K562 (cell line): ENCODE results near the gene TMEM121. TPM values are rescaled to one million over a fixed set of nuclear protein-coding genes. Genes with fewer than 3 reads are reported as not detected.

Source experiments
- ATF1 ChIP-seq, 2 experiments: fragments of 450-650 bp in 1 of 2; IDR thresholded peaks; 2 replicates each; pipeline ENCODE4 v1.6.1; 2016; ENCODE audit warnings: missing compliant biosample characterization in 1 of 2, missing genetic modification characterization in 1 of 2
- BRCA1 ChIP-seq, 2 experiments: fragments of 450-650 bp in 1 of 2; sonication (generic) in 1 of 2; formaldehyde crosslinking in 1 of 2; IDR thresholded peaks; 2 replicates each; pipeline versions ENCODE4 v1.5.0 to v1.6.1; 2017 to 2020; ENCODE audit warnings: mild to moderate bottlenecking in 1 of 2, missing genetic modification reagents in 1 of 2
- ELF4 ChIP-seq: fragments of 450-650 bp; formaldehyde crosslinking; IDR thresholded peaks from 2 replicates; pipeline ENCODE4 v1.4.0; 2022; ENCODE audit warnings: missing genetic modification characterization
- ESRRA ChIP-seq: fragments of 450-650 bp; IDR thresholded peaks from 2 replicates; pipeline ENCODE4 v1.6.1; 2014; ENCODE audit warnings: low read depth, mild to moderate bottlenecking, moderate library complexity, borderline replicate concordance
- EWSR1 ChIP-seq: fragments of 450-650 bp; IDR thresholded peaks from 2 replicates; pipeline ENCODE4 v1.6.1; 2018; ENCODE audit warnings: borderline replicate concordance, mild to moderate bottlenecking, low read depth, moderate library complexity; ENCODE audit not compliant: partially characterized antibody
- FOXA1 ChIP-seq: fragments of 450-650 bp; IDR thresholded peaks from 2 replicates; pipeline ENCODE4 v1.6.1; 2016; ENCODE audit warnings: mild to moderate bottlenecking, borderline replicate concordance
- HMGN3 ChIP-seq: IDR thresholded peaks from 2 replicates; pipeline ENCODE4 v1.6.1; 2011; ENCODE audit warnings: borderline replicate concordance, low read depth, mild to moderate bottlenecking, mixed read lengths, low read length; ENCODE audit not compliant: insufficient read length; ENCODE audit errors: extremely low read depth
- LCOR ChIP-seq: sonication (generic); formaldehyde crosslinking; IDR thresholded peaks from 2 replicates; pipeline ENCODE4 v1.8.0; 2022; ENCODE audit warnings: mild to moderate bottlenecking, missing genetic modification reagents
- MECOM ChIP-seq: fragments of 250-450 bp; sonication (Bioruptor Pico); IDR thresholded peaks from 2 replicates; pipeline ENCODE4 v1.8.0; 2022; ENCODE audit warnings: inconsistent platforms
- NCOA4 ChIP-seq: fragments of 450-650 bp; IDR thresholded peaks from 2 replicates; pipeline ENCODE4 v1.6.1; 2018; ENCODE audit warnings: mild to moderate bottlenecking; ENCODE audit not compliant: partially characterized antibody
- NEUROD1 ChIP-seq: fragments of 150-350 bp; IDR thresholded peaks from 2 replicates; pipeline ENCODE4 v1.6.1; 2014; ENCODE audit warnings: borderline replicate concordance, low read length, low read depth; ENCODE audit not compliant: partially characterized antibody
- PCBP2 ChIP-seq: fragments of 200-400 bp; formaldehyde crosslinking; IDR thresholded peaks from 2 replicates; pipeline ENCODE4 v1.6.1; 2018; ENCODE audit warnings: low read length, low read depth, mild to moderate bottlenecking, moderate library complexity; ENCODE audit not compliant: poor library complexity, severe bottlenecking
- PRMT5 ChIP-seq: sonication (generic); formaldehyde crosslinking; IDR thresholded peaks from 2 replicates; pipeline ENCODE4 v1.5.0; 2020; ENCODE audit warnings: missing genetic modification reagents
- RBM17 ChIP-seq: fragments of 200-400 bp; formaldehyde crosslinking; IDR thresholded peaks from 2 replicates; pipeline ENCODE4 v1.6.1; 2017; ENCODE audit warnings: low read depth, mild to moderate bottlenecking, low read length, borderline replicate concordance
- SMAD1 ChIP-seq: fragments of 150-350 bp; IDR thresholded peaks from 2 replicates; pipeline ENCODE4 v1.6.1; 2014; ENCODE audit warnings: low read length, low read depth; ENCODE audit not compliant: partially characterized antibody
- SMAD4 ChIP-seq: fragments of 250-450 bp; sonication (Bioruptor Pico); conservative IDR thresholded peaks from 2 replicates; pipeline ENCODE4 v1.8.0; 2021; ENCODE audit warnings: inconsistent platforms, mild to moderate bottlenecking, moderate library complexity
- TSC22D4 ChIP-seq: fragments of 450-650 bp; IDR thresholded peaks from 2 replicates; pipeline ENCODE4 v1.6.1; 2016; ENCODE audit warnings: missing genetic modification characterization, missing biosample characterization, control low read depth
- ZNF134 ChIP-seq: fragments of 250-450 bp; sonication (Bioruptor Pico); conservative IDR thresholded peaks from 2 replicates; pipeline ENCODE4 v1.4.0; 2020
- ZNF224 ChIP-seq: sonication (generic); formaldehyde crosslinking; IDR thresholded peaks from 2 replicates; pipeline ENCODE4 v1.8.0; 2022; ENCODE audit warnings: mild to moderate bottlenecking, missing genetic modification reagents
- ZNF507 ChIP-seq: conservative IDR thresholded peaks from 2 replicates; pipeline ENCODE4 v1.6.1; 2017; ENCODE audit warnings: missing genetic modification characterization, missing compliant biosample characterization
- ZNF778 ChIP-seq: fragments of 450-650 bp; formaldehyde crosslinking; IDR thresholded peaks from 2 replicates; pipeline ENCODE4 v1.4.0; 2020; ENCODE audit warnings: mild to moderate bottlenecking, moderate library complexity
- polyA plus RNA-seq, 8 experiments: library from polyadenylated mRNA; depleted of rRNA in 4 of 8; stranded (reverse) in 5 of 8; unstranded in 3 of 8; fragments of >200 nt; fragmentation: Nextera tagmentation in 2 of 8; fragmentation: Illumina TruSeq in 1 of 8; extraction: Ambion mirVana in 2 of 8; extraction: Trizol in 1 of 8; gene quantifications; 2 replicates each; pipeline versions ENCODE4 v1.2.1 to v1.2.3, GENCODE V29; 2011 to 2014; ENCODE audit warnings: inconsistent platforms in 1 of 8, missing spikeins in 1 of 8
- total RNA-seq, 7 experiments: library from RNA; depleted of rRNA in 6 of 7; stranded (reverse); fragments of >200 nt in 6 of 7; fragmentation: Illumina TruSeq in 2 of 7; extraction: Trizol in 2 of 7; gene quantifications; 2 replicates each; pipeline versions ENCODE4 v1.2.1 to v1.2.3, GENCODE V29; 2011 to 2021; ENCODE audit warnings: low replicate concordance in 1 of 7
- TF ChIP-seq, protein P1 (sequence below): fragments of 450-650 bp; IDR thresholded peaks from 2 replicates; pipeline ENCODE4 v1.7.0; 2016; ENCODE audit warnings: borderline replicate concordance
- TF ChIP-seq, protein P2 (sequence below): sonication (generic); formaldehyde crosslinking; IDR thresholded peaks from 2 replicates; pipeline ENCODE4 v1.8.0; 2022; ENCODE audit warnings: mild to moderate bottlenecking, missing genetic modification reagents
- TF ChIP-seq, protein P3 (sequence below): IDR thresholded peaks from 2 replicates; pipeline ENCODE4 v1.6.1; 2016; ENCODE audit warnings: missing genetic modification characterization, missing compliant biosample characterization

TMEM121 gene
- total and polyA plus RNA-seq, 9 of the 15 experiments (the other 6 are each of a cell fraction or from before 2014, with no cell fraction given), result 0.31 to 0.36 TPM; not detected in 7

- TF ChIP-seq, protein P1, sequence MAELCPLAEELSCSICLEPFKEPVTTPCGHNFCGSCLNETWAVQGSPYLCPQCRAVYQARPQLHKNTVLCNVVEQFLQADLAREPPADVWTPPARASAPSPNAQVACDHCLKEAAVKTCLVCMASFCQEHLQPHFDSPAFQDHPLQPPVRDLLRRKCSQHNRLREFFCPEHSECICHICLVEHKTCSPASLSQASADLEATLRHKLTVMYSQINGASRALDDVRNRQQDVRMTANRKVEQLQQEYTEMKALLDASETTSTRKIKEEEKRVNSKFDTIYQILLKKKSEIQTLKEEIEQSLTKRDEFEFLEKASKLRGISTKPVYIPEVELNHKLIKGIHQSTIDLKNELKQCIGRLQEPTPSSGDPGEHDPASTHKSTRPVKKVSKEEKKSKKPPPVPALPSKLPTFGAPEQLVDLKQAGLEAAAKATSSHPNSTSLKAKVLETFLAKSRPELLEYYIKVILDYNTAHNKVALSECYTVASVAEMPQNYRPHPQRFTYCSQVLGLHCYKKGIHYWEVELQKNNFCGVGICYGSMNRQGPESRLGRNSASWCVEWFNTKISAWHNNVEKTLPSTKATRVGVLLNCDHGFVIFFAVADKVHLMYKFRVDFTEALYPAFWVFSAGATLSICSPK, result no peak
- TF ChIP-seq SMAD4 (CRISPR knock-in tag), result peak; percentile 88
- TF ChIP-seq ZNF778 (CRISPR knock-in tag), result no peak
- no peak for TF ChIP-seq PCBP2
- no peak for TF ChIP-seq ZNF507 (tag)
- no peak for TF ChIP-seq RBM17
- peak; percentile 70; the same call in 1 of the 2 replicates for TF ChIP-seq ESRRA
- TF ChIP-seq, protein P2, sequence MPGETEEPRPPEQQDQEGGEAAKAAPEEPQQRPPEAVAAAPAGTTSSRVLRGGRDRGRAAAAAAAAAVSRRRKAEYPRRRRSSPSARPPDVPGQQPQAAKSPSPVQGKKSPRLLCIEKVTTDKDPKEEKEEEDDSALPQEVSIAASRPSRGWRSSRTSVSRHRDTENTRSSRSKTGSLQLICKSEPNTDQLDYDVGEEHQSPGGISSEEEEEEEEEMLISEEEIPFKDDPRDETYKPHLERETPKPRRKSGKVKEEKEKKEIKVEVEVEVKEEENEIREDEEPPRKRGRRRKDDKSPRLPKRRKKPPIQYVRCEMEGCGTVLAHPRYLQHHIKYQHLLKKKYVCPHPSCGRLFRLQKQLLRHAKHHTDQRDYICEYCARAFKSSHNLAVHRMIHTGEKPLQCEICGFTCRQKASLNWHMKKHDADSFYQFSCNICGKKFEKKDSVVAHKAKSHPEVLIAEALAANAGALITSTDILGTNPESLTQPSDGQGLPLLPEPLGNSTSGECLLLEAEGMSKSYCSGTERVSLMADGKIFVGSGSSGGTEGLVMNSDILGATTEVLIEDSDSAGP, result no peak
- TF ChIP-seq LCOR (CRISPR knock-in tag), result no peak
- TF ChIP-seq ZNF134 (CRISPR knock-in tag), result no peak
- TF ChIP-seq SMAD1, result no peak
- TF ChIP-seq ATF1 (CRISPR knock-in tag; IDR thresholded peaks at IDR 0.05), result no peak
- peak; percentile 92 for TF ChIP-seq ATF1 (tag; IDR thresholded peaks at IDR 0.05)
- TF ChIP-seq MECOM (CRISPR knock-in tag), result no peak
- no peak for TF ChIP-seq FOXA1
- TF ChIP-seq NCOA4, result no peak
- no peak for TF ChIP-seq TSC22D4 (tag)
- TF ChIP-seq HMGN3, result peak; percentile 84
- no peak for TF ChIP-seq EWSR1
- TF ChIP-seq PRMT5, result no peak
- no peak for TF ChIP-seq ELF4 (CRISPR knock-in tag)
- TF ChIP-seq BRCA1 (IDR thresholded peaks at IDR 0.05), result no peak
- TF ChIP-seq BRCA1 (CRISPR knock-in tag; IDR thresholded peaks at IDR 0.05), result no peak
- no peak for TF ChIP-seq ZNF224 (CRISPR knock-in tag)
- peak; percentile 80 for TF ChIP-seq NEUROD1
- TF ChIP-seq, protein P3, sequence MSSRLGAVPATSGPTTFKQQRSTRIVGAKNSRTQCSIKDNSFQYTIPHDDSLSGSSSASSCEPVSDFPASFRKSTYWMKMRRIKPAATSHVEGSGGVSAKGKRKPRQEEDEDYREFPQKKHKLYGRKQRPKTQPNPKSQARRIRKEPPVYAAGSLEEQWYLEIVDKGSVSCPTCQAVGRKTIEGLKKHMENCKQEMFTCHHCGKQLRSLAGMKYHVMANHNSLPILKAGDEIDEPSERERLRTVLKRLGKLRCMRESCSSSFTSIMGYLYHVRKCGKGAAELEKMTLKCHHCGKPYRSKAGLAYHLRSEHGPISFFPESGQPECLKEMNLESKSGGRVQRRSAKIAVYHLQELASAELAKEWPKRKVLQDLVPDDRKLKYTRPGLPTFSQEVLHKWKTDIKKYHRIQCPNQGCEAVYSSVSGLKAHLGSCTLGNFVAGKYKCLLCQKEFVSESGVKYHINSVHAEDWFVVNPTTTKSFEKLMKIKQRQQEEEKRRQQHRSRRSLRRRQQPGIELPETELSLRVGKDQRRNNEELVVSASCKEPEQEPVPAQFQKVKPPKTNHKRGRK (tag), result no peak
Observed at GRCh38 chr14:105490572-105491365, 35.6 kb upstream of the TMEM121 start, which contains the start of gene TEDC1 (continued).
